ENCODE results near the gene KDM4F.
A peak's percentile ranks its signal among the peaks of the same experiment; 100 is the strongest.

The KDM4F gene

GRCh38 chr11:95065336-95065735 is 16.1 kb downstream of the KDM4F start:
- DNase-seq (ENCODE audit: low spot score), result no peak

- no peak for DNase-seq (ENCODE audit: low spot score)
Measured at GRCh38 chr11:95066716-95067038, 17.5 kb downstream of the KDM4F start, which contains the start of gene SRSF8. TSS of gene SRSF8 (plus strand) at chr11:95066919. CDS start at chr11:95067227, 308 bp downstream.

- DNase-seq (ENCODE audit: low spot score), result peak; percentile 83
Measured at GRCh38 chr11:95067039-95067840, 18.0 kb downstream of the KDM4F start.

- DNase-seq (ENCODE audit: low spot score), result no peak
Measured at GRCh38 chr11:95067841-95068219, 18.6 kb downstream of the KDM4F start.

- DNase-seq (ENCODE audit: low spot score), result peak; percentile 72
Measured at GRCh38 chr11:95068549-95068948, 19.3 kb downstream of the KDM4F start.

- DNase-seq (ENCODE audit: low spot score), result no peak
Measured at GRCh38 chr11:95070471-95070870, 21.2 kb downstream of the KDM4F start.

- DNase-seq (ENCODE audit: low spot score), result no peak
Measured at GRCh38 chr11:95072948-95073347, 23.7 kb downstream of the KDM4F start.

GRCh38 chr11:95074792-95075563 is 25.8 kb downstream of the KDM4F start:
- DNase-seq (ENCODE audit: low spot score), result no peak

GRCh38 chr11:95076416-95076815 is 27.2 kb downstream of the KDM4F start:
- peak; percentile 38 for DNase-seq (ENCODE audit: low spot score)

- DNase-seq (ENCODE audit: low spot score), result no peak
Measured at GRCh38 chr11:95076981-95077380, 27.8 kb downstream of the KDM4F start.

- no peak for DNase-seq (ENCODE audit: low spot score)
Measured at GRCh38 chr11:95078526-95078925, 29.3 kb downstream of the KDM4F start.

GRCh38 chr11:95081010-95081409 is 31.8 kb downstream of the KDM4F start:
- DNase-seq (ENCODE audit: low spot score), result no peak

- no peak for DNase-seq (ENCODE audit: low spot score)
Measured at GRCh38 chr11:95081412-95081811, 32.2 kb downstream of the KDM4F start.

GRCh38 chr11:95082576-95083001 is 33.4 kb downstream of the KDM4F start:
- no peak for DNase-seq (ENCODE audit: low spot score)

GRCh38 chr11:95084509-95084908 is 35.3 kb downstream of the KDM4F start:
- DNase-seq (ENCODE audit: low spot score), result no peak

GRCh38 chr11:95085117-95085816 is 36.0 kb downstream of the KDM4F start:
- DNase-seq (ENCODE audit: low spot score), result no peak

- DNase-seq (ENCODE audit: low spot score), result no peak
Measured at GRCh38 chr11:95086151-95086550, 36.9 kb downstream of the KDM4F start.

GRCh38 chr11:95086836-95087570 is 37.8 kb downstream of the KDM4F start:
- DNase-seq (ENCODE audit: low spot score), result no peak

- no peak for DNase-seq (ENCODE audit: low spot score)
Measured at GRCh38 chr11:95088946-95089619, 39.9 kb downstream of the KDM4F start.

- peak; percentile 95 for DNase-seq (ENCODE audit: low spot score)
Measured at GRCh38 chr11:95089620-95090542, 40.7 kb downstream of the KDM4F start, which contains the start of gene ENDOD1. TSS of gene ENDOD1 (plus strand) at chr11:95089846. CDS start at chr11:95089928, 82 bp downstream.
